ENCODE data around the gene FTSJ1.
A peak's percentile ranks its signal among the peaks of the same experiment; 100 is the strongest.

The FTSJ1 gene

GRCh38 chrX:48498374-48498809 lies 22.4 kb downstream of the FTSJ1 start:
- Histone ChIP-seq H3K4me1 (ENCODE audit: control insufficient read depth in 1 of 2, insufficient read depth in 1 of 2, low read depth in 1 of 2, low read length in 1 of 2) (no peaks in the 10 kb centered on the region), H3K27ac (no peak overlapping the region), H3K36me3 (no peaks in the 10 kb centered on the region), H3K9me3 (no peaks in the 10 kb centered on the region), H3K4me3 (ENCODE audit: low read depth in 1 of 2, low read length in 1 of 2) (no peak overlapping the region), H3K27me3 (no peaks in the 10 kb centered on the region)
- no peak for TF ChIP-seq CTCF (IDR thresholded peaks at IDR 0.05)

- H3K9me3 ChIP-seq = no peaks in the 10 kb centered on the region
- no peak overlapping the region for H3K4me3 ChIP-seq (ENCODE audit: low read depth in 1 of 2, low read length in 1 of 2)
- H3K27ac ChIP-seq = no peak overlapping the region
- TF ChIP-seq CTCF (IDR thresholded peaks at IDR 0.05) = no peak
- H3K36me3 ChIP-seq = no peaks in the 10 kb centered on the region
- peaks cover 2% of the 10 kb centered on the region in 2 experiments for H3K4me1 ChIP-seq (ENCODE audit: control insufficient read depth in 1 of 2, insufficient read depth in 1 of 2, low read depth in 1 of 2, low read length in 1 of 2)
- H3K27me3 ChIP-seq = no peaks in the 10 kb centered on the region
Observed at GRCh38 chrX:48504261-48504660, 28.3 kb downstream of the FTSJ1 start.

- TF ChIP-seq CTCF (IDR thresholded peaks at IDR 0.05) = no peak
- no peak overlapping the region for H3K4me3 ChIP-seq (ENCODE audit: low read depth in 1 of 2, low read length in 1 of 2)
Observed at GRCh38 chrX:48505481-48505880, 29.5 kb downstream of the FTSJ1 start.

GRCh38 chrX:48507246-48507645 lies 31.2 kb downstream of the FTSJ1 start:
- no peaks in the 10 kb centered on the region for H3K36me3 ChIP-seq
- no peaks in the 10 kb centered on the region for H3K27me3 ChIP-seq
- no peak overlapping the region for H3K4me3 ChIP-seq (ENCODE audit: low read depth in 1 of 2, low read length in 1 of 2)
- H3K9me3 ChIP-seq = no peaks in the 10 kb centered on the region
- H3K27ac ChIP-seq = no peak overlapping the region
- TF ChIP-seq CTCF (IDR thresholded peaks at IDR 0.05) = no peak
- peaks cover 6 to 7% of the 10 kb centered on the region in 2 experiments for H3K4me1 ChIP-seq (ENCODE audit: control insufficient read depth in 1 of 2, insufficient read depth in 1 of 2, low read depth in 1 of 2, low read length in 1 of 2)

More at GRCh38 chrX:48505481-48505880, 29.5 kb downstream of the FTSJ1 start:
- Histone ChIP-seq H3K36me3 (no peaks in the 10 kb centered on the region), H3K27ac (no peak overlapping the region), H3K27me3 (no peaks in the 10 kb centered on the region), H3K4me1 (ENCODE audit: control insufficient read depth in 1 of 2, insufficient read depth in 1 of 2, low read depth in 1 of 2, low read length in 1 of 2) (peaks cover 6 to 7% of the 10 kb centered on the region in 2 experiments), H3K9me3 (no peaks in the 10 kb centered on the region)

GRCh38 chrX:48508400-48509244 lies 32.6 kb downstream of the FTSJ1 start, which contains the start of gene PORCN:
Gene PORCN, plus strand, starts transcription at chrX:48508992. Its CDS starts 829 bp downstream, at chrX:48509821.
- Histone ChIP-seq H3K4me3 (ENCODE audit: low read depth in 1 of 2, low read length in 1 of 2) (peak within 1 kb of the TSS; percentile 62 to 67), H3K9me3 (no peaks in the 10 kb centered on the region), H3K27ac (peak within 1 kb of the TSS; percentile 46), H3K36me3 (no peaks in the 10 kb centered on the region), H3K27me3 (no peaks in the 10 kb centered on the region), H3K4me1 (ENCODE audit: control insufficient read depth in 1 of 2, insufficient read depth in 1 of 2, low read depth in 1 of 2, low read length in 1 of 2) (peaks cover 6 to 7% of the 10 kb centered on the region in 2 experiments)
- TF ChIP-seq CTCF (IDR thresholded peaks at IDR 0.05) = no peak
